K562 (cell line): Measurements from ENCODE around the gene F11R. TPM values are rescaled to one million over a fixed set of nuclear protein-coding genes. Genes with fewer than 3 reads are reported as not detected.

Source experiments
- ATAC-seq: fragments of 200-7000 bp; cut with Tn5 transposase; 3 replicates; pipeline ENCODE4 v1.9.1; 2020; ENCODE audit warnings: moderate library complexity
- BruUV-seq: library from RNA; stranded (reverse); fragments of 400-500 nt; replicated peaks from 2 replicates; lab custom pipeline; 2021; lab: Mats Ljungman, UMichigan
- CTCF ChIA-PET: fragments of 300-600 bp; formaldehyde crosslinking; extraction: SDS; loops from one replicate; lab custom pipeline; 2021; ENCODE audit warnings: low intra/inter-chr PET ratio; lab: Yijun Ruan, JAX
- POLR2A ChIA-PET: fragments of 300-600, 350-650 bp; sonication (Branson Sonifier 250); formaldehyde crosslinking; extraction: SDS; loops from one replicate; lab custom pipeline; 2021; ENCODE audit warnings: antibody characterized with exemption, inconsistent platforms; lab: Yijun Ruan, JAX
- DNase-seq, 4 experiments: peaks; one replicate each; pipeline versions ENCODE4 v3.0.0 to v3.0.0-alpha.2; 2011 to 2018; ENCODE audit warnings: low spot score in 3 of 4, mixed read lengths in 3 of 4; ENCODE audit errors: extremely low read depth in 1 of 4
- FAIRE-seq: peaks from 2 replicates; lab custom pipeline; 2011; peaks lifted over from hg19 to GRCh38; lab: Jason Lieb, UNC
- H2AFZ ChIP-seq: 2 replicates; pipeline ENCODE4 v1.6.0; 2011; ENCODE audit warnings: low read depth, low read length, control low read depth, inconsistent platforms
- H3K27ac ChIP-seq: fragments of 200-600 bp; 3 replicates; pipeline ENCODE4 v1.8.0; 2011; ENCODE audit warnings: low read depth, mild to moderate bottlenecking, control low read depth, inconsistent platforms, low read length, moderate library complexity, mixed read lengths; ENCODE audit errors: extremely low read depth
- H3K27me3 ChIP-seq, 2 experiments: fragments of 300-600 bp in 1 of 2; 2 replicates in 1 of 2; 3 replicates in 1 of 2; pipeline versions ENCODE4 v1.6.0 to v1.8.0; 2011; ENCODE audit warnings: inconsistent platforms in 2 of 2, low read length in 2 of 2, mild to moderate bottlenecking in 1 of 2, mixed read lengths in 1 of 2, moderate library complexity in 1 of 2; ENCODE audit not compliant: control insufficient read depth in 2 of 2, insufficient read depth in 2 of 2
- H3K36me3 ChIP-seq: fragments of 300-600 bp; 3 replicates; pipeline ENCODE4 v1.8.0; 2011; ENCODE audit warnings: mild to moderate bottlenecking, low read length, inconsistent platforms; ENCODE audit not compliant: control insufficient read depth, insufficient read depth
- H3K4me1 ChIP-seq, 2 experiments: fragments of 200-600 bp in 1 of 2; replicated peaks in 1 of 2; 2 replicates in 1 of 2; 3 replicates in 1 of 2; pipeline versions ENCODE4 v1.5.1 to v1.8.0; 2011; ENCODE audit warnings: inconsistent platforms in 2 of 2, low read length in 2 of 2, mild to moderate bottlenecking in 1 of 2, mixed read lengths in 1 of 2, moderate library complexity in 1 of 2; ENCODE audit not compliant: control insufficient read depth in 2 of 2, insufficient read depth in 2 of 2
- H3K4me2 ChIP-seq: 2 replicates; pipeline ENCODE4 v1.6.1; 2011; ENCODE audit warnings: low read length, control low read depth, inconsistent platforms, mixed read lengths; ENCODE audit not compliant: insufficient read depth
- H3K4me3 ChIP-seq: fragments of 200-600 bp; sonication (generic), shearing (Covaris generic); 2 replicates; pipeline ENCODE4 v1.5.1; 2016; ENCODE audit warnings: control low read depth, inconsistent platforms
- H3K79me2 ChIP-seq: fragments of 200-600 bp; 3 replicates; pipeline ENCODE4 v1.8.0; 2011; ENCODE audit warnings: low read length, inconsistent platforms; ENCODE audit not compliant: control insufficient read depth, insufficient read depth
- H3K9ac ChIP-seq, 2 experiments: 2 replicates each; pipeline versions ENCODE4 v1.6.0 to v1.6.1; 2011; ENCODE audit warnings: low read depth in 2 of 2, low read length in 2 of 2, control low read depth in 1 of 2, inconsistent platforms in 1 of 2, mild to moderate bottlenecking in 1 of 2, mixed read lengths in 1 of 2; ENCODE audit not compliant: insufficient read depth in 1 of 2
- H3K9me1 ChIP-seq: one replicate; pipeline ENCODE4 v1.6.0; 2011; ENCODE audit warnings: inconsistent platforms, mild to moderate bottlenecking, low read length, moderate library complexity; ENCODE audit not compliant: control insufficient read depth, insufficient read depth
- H3K9me3 ChIP-seq: replicated peaks from 2 replicates; pipeline ENCODE4 v1.5.1; 2011; ENCODE audit warnings: low read depth, low read length, inconsistent platforms; ENCODE audit not compliant: control insufficient read depth, insufficient read depth
- H4K20me1 ChIP-seq: replicated peaks from 2 replicates; pipeline ENCODE4 v1.6.1; 2011; ENCODE audit warnings: low read length, inconsistent platforms, mixed read lengths; ENCODE audit not compliant: control insufficient read depth, insufficient read depth
- ATF6 ChIP-seq: sonication (generic); formaldehyde crosslinking; IDR thresholded peaks from 2 replicates; pipeline ENCODE4 v1.4.0; 2020; ENCODE audit warnings: mild to moderate bottlenecking, missing genetic modification reagents
- BHLHE40 ChIP-seq: IDR thresholded peaks from 2 replicates; pipeline ENCODE4 v1.6.1; 2011; ENCODE audit warnings: low read length, improper control_type of control experiment
- CC2D1A ChIP-seq: fragments of 450-650 bp; IDR thresholded peaks from 2 replicates; pipeline ENCODE4 v1.6.1; 2017; ENCODE audit warnings: mild to moderate bottlenecking
- CEBPG ChIP-seq, 3 experiments: fragments of 200-800 bp in 1 of 3; sonication (Bioruptor generic) in 1 of 3; sonication (generic) in 1 of 3; formaldehyde crosslinking in 1 of 3; IDR thresholded peaks in 2 of 3; conservative IDR thresholded peaks in 1 of 3; 2 replicates each; pipeline versions ENCODE4 v1.6.1 to v1.8.0; 2016 to 2022; ENCODE audit warnings: missing compliant biosample characterization in 2 of 3, missing genetic modification characterization in 2 of 3, mild to moderate bottlenecking in 1 of 3, missing genetic modification reagents in 1 of 3
- ELK3 ChIP-seq: fragments of 450-650 bp; formaldehyde crosslinking; IDR thresholded peaks from 2 replicates; pipeline ENCODE4 v1.4.0; 2020; ENCODE audit warnings: mild to moderate bottlenecking
- FOXJ3 ChIP-seq: sonication (generic); formaldehyde crosslinking; IDR thresholded peaks from 2 replicates; pipeline ENCODE4 v1.4.0; 2020; ENCODE audit warnings: mild to moderate bottlenecking, missing genetic modification reagents
- LARP7 ChIP-seq: fragments of 450-650 bp; IDR thresholded peaks from 2 replicates; pipeline ENCODE4 v1.6.1; 2016
- MYC ChIP-seq, 2 experiments: fragments of 250-450 bp in 1 of 2; sonication (Bioruptor Pico) in 1 of 2; IDR thresholded peaks; 2 replicates each; pipeline versions ENCODE4 v1.5.1 to v1.6.1; 2012 to 2021; ENCODE audit warnings: low read depth in 2 of 2, borderline replicate concordance in 1 of 2, improper control_type of control experiment in 1 of 2, low read length in 1 of 2, mild to moderate bottlenecking in 1 of 2, moderate library complexity in 1 of 2
- ZFP36 ChIP-seq: fragments of 150-350 bp; IDR thresholded peaks from 2 replicates; pipeline ENCODE4 v1.6.1; 2018; ENCODE audit warnings: low read length, low read depth; ENCODE audit not compliant: partially characterized antibody
- ZKSCAN8 ChIP-seq: fragments of 200-800 bp; sonication (Bioruptor generic); IDR thresholded peaks from 2 replicates; pipeline ENCODE4 v1.6.1; 2016; ENCODE audit warnings: missing genetic modification characterization, missing compliant biosample characterization
- ZMIZ1 ChIP-seq, 2 experiments: fragments of 150-350 bp in 1 of 2; IDR thresholded peaks; 2 replicates each; pipeline ENCODE4 v1.6.1; 2012 to 2016; ENCODE audit warnings: low read depth in 2 of 2, low read length in 2 of 2, mild to moderate bottlenecking in 1 of 2, moderate library complexity in 1 of 2
- ZNF561 ChIP-seq: fragments of 450-650 bp; formaldehyde crosslinking; conservative IDR thresholded peaks from 2 replicates; pipeline ENCODE4 v1.4.0; 2020; ENCODE audit warnings: mild to moderate bottlenecking, moderate library complexity
- WGBS: fragments of 100-300 bp; shearing (Covaris generic); methylation state at CpG from one replicate; pipeline ENCODE4 v1.1.6; 2016; ENCODE audit warnings: low coverage, mixed read lengths; ENCODE audit not compliant: insufficient coverage; ENCODE audit errors: missing lambda C conversion rate; 5-methylcytosine and 5-hydroxymethylcytosine counted together
- in situ Hi-C: fragments of 300-500 bp; cut with MboI; formaldehyde crosslinking; loops from 4 replicates; pipeline ENCODE4 v1.15.0; 2018; ENCODE audit warnings: inconsistent platforms, mixed read lengths
- intact Hi-C: fragments of 100-400 bp; cut with micrococcal nuclease; formaldehyde crosslinking; loops from 2 replicates; pipeline ENCODE4 v1.14.2; 2022
- polyA plus RNA-seq, 8 experiments: library from polyadenylated mRNA; depleted of rRNA in 4 of 8; stranded (reverse) in 5 of 8; unstranded in 3 of 8; fragments of >200 nt; fragmentation: Nextera tagmentation in 2 of 8; fragmentation: Illumina TruSeq in 1 of 8; extraction: Ambion mirVana in 2 of 8; extraction: Trizol in 1 of 8; gene quantifications; 2 replicates each; pipeline versions ENCODE4 v1.2.1 to v1.2.3, GENCODE V29; 2011 to 2014; ENCODE audit warnings: inconsistent platforms in 1 of 8, missing spikeins in 1 of 8
- total RNA-seq, 7 experiments: library from RNA; depleted of rRNA in 6 of 7; stranded (reverse); fragments of >200 nt in 6 of 7; fragmentation: Illumina TruSeq in 2 of 7; extraction: Trizol in 2 of 7; gene quantifications; 2 replicates each; pipeline versions ENCODE4 v1.2.1 to v1.2.3, GENCODE V29; 2011 to 2021; ENCODE audit warnings: low replicate concordance in 1 of 7
- TF ChIP-seq, protein P1 (sequence below): fragments of 250-450 bp; sonication (Bioruptor Pico); IDR thresholded peaks from 2 replicates; pipeline ENCODE4 v1.8.0; 2021; ENCODE audit warnings: mild to moderate bottlenecking, moderate library complexity

Gene F11R
- total and polyA plus RNA-seq, 9 of the 15 experiments (the other 6 are each of a cell fraction or from before 2014, with no cell fraction given) = 27.4 to 187 (median 52.5) TPM

GRCh38 chr1:160952129-160952510, 68.8 kb downstream of the F11R start:
- Histone ChIP-seq H4K20me1 (peaks cover 6% of the 10 kb centered on the region), H3K79me2 (no peaks in the 10 kb centered on the region), H3K9me1 (no peaks in the 10 kb centered on the region), H3K27ac (no peak overlapping the region), H2AFZ (no peak overlapping the region), H3K4me2 (no peak overlapping the region), H3K4me3 (no peak overlapping the region), H3K27me3 (peaks cover 14 to 35% of the 10 kb centered on the region in 2 experiments; a peak in 3 of 5 replicates), H3K9ac (no peak overlapping the region), H3K4me1 (peaks cover 0 to 7% of the 10 kb centered on the region in 2 experiments; a peak in 2 of 5 replicates), H3K36me3 (no peaks in the 10 kb centered on the region), H3K9me3 (no peaks in the 10 kb centered on the region)
- in situ Hi-C loops = loop anchor here (5.0 kb wide), 1 partner anchor 115 kb away; no protein-coding TSS in a partner anchor
- DNase-seq (no peak), FAIRE-seq (no peak), ATAC-seq (no peak)
- 3% methylated on average over 2 of the region's 2 CpGs for WGBS
- intact Hi-C loops = no loop called here
- ChIA-PET POLR2A (interaction anchor here (1.1 to 1.8 kb wide), 2 partner anchors 17 to 226 kb away, joined by 3 to 4 read pairs; no protein-coding TSS in a partner anchor), CTCF (interaction anchor here (1.1 to 4.0 kb wide), 2 partner anchors 117 to 131 kb away, joined by 3 to 18 read pairs; no protein-coding TSS in a partner anchor)
- no TSS peak for BruUV-seq
- TF ChIP-seq CC2D1A (no peak), LARP7 (no peak), ZMIZ1 (IDR thresholded peaks at IDR 0.05; ENCODE audit: low read depth in 2 of 2, low read length in 2 of 2) (no peak), FOXJ3 (CRISPR knock-in tag) (no peak), ELK3 (CRISPR knock-in tag) (no peak), ZFP36 (no peak), ATF6 (CRISPR knock-in tag) (no peak), ZNF561 (CRISPR knock-in tag) (no peak), BHLHE40 (no peak), CEBPG (CRISPR knock-in tag; IDR thresholded peaks at IDR 0.05) (no peak), CEBPG (tag; conservative IDR thresholded peaks at IDR 0.05 in 1 of 2, IDR thresholded peaks at IDR 0.05 in 1 of 2) (no peak), ZKSCAN8 (CRISPR knock-in tag) (no peak), MYC (IDR thresholded peaks at IDR 0.05; ENCODE audit: low read depth, low read length) (no peak), MYC (CRISPR knock-in tag; IDR thresholded peaks at IDR 0.05; ENCODE audit: borderline replicate concordance, low read depth) (no peak)
- TF ChIP-seq, protein P1, sequence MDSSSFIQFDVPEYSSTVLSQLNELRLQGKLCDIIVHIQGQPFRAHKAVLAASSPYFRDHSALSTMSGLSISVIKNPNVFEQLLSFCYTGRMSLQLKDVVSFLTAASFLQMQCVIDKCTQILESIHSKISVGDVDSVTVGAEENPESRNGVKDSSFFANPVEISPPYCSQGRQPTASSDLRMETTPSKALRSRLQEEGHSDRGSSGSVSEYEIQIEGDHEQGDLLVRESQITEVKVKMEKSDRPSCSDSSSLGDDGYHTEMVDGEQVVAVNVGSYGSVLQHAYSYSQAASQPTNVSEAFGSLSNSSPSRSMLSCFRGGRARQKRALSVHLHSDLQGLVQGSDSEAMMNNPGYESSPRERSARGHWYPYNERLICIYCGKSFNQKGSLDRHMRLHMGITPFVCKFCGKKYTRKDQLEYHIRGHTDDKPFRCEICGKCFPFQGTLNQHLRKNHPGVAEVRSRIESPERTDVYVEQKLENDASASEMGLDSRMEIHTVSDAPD (CRISPR knock-in tag) = no peak
